ENCODE data around the gene GALNT12.

GALNT12 gene

DNA sequence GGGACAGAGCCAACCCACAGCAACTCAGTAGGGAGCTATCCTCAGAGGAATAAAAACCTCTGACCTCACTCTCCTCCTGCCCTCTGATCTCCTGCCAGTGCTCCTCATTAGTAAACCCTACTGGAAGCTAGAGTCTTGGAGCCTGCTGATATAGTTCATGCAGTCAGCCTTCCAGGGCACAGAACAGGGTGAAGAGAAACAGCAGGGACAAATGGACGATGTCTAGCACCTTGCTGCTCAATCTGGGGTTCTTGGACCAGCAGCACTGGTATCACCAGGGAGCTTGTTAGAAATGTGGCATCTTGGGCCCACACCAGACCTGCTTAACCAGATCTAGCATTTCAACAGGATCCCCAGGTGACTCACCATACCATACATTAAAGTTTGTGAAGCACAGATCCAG, 5.5 kb upstream of the GALNT12 start:
- no peak for DNase-seq (ENCODE audit: low spot score)

DNA sequence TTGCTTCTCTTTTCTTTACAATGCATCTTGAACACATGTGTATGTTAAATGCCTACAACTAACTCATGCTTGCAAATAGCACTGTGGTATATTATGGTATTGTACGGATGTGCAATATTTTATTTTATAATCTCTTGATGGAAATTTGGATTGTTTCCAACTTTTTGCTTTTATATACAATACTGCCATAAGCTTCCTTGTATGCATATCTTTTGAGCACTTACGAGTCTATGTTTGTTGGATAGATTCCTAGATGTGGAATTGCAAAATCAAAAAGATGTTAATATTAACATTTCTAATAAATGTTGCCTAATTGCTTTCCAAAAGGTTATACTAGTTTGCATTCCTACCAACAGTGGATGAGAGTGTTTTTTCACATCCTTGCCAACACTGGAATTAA, 3.4 kb upstream of the GALNT12 start:
- no peak for DNase-seq (ENCODE audit: low spot score)

DNA sequence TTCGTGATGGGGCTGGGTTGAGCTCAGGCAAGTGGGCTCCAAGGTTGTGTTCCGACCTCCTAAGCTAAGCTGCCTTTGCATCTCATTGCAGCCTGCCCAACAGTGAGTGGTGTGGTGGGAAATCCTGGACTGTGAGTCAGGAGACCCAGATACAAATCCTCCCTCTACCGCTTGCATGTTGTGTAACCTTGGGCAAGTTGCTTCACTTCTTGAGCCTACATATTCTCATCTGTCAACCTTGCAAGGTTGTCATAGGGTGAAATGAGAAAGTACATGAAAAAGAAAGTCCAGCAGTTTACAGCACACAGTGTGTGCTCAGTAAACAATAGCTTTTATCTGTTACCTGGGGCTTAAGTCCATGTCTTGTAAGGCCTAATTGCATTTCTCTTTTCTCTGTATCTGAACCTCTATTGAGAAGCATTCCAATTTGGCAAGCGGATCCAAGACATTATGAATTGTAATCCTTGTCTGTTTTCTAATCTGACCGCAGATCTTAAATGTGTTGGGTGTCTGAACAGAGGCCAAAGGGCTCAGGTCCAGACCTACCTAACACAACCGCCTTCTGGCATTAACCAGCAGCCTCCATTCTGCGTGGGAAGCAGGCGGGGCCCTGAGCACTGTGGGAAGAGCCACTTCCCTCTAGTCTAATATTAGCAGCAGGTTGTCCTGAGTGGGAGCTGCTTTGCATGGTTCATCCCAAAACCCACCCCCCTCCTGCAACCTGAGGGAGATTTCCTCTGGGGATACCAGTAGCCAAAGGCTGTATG, 1.8 kb upstream of the GALNT12 start:
- DNase-seq (ENCODE audit: low spot score): no peak

DNA sequence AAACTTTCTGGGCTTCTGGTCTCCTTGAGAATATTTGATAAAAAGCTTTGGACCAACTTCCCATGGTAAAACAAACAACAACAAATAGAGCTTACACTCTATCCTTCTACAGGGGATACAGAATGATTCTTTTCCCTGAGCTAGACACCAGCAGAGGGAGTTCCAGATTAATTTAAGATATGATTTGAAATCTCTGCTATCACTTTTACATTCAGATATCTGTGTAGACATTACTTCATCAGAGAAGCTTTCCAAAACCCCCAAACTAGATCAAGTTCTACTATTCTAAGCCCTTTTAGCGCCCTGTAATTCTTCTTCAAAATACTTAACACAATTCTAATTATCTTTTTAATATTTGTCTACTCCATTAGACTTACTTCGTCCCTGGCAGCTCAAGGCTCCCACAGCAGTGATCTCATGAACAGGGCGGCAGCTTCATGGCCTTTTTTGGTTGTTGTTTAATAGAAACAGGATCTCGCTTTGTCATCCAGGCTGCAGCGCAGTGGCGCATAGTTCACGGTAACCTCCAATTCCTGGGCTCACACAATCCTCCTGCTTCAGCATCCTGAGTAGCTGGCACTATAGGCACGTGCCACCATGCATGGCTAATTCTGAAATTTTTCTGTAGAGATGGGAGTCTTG, 955 bp upstream of the GALNT12 start:
- peak; percentile 41 for DNase-seq (ENCODE audit: low spot score)

DNA sequence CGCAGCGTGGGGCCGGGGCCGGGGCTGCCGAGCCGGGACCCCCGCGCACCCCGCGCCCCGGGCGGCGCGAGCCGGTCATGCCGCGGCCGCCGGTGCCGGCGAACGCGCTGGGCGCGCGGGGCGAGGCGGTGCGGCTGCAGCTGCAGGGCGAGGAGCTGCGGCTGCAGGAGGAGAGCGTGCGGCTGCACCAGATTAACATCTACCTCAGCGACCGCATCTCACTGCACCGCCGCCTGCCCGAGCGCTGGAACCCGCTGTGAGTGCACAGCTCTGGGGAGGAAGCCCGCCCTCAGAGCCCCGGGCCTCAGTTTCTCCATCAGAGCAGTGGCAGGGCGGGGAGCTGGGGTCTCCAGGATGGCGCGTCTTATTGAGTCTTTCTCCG, 335 bp downstream of the GALNT12 start:
- peak; percentile 49 for DNase-seq (ENCODE audit: low spot score)

DNA sequence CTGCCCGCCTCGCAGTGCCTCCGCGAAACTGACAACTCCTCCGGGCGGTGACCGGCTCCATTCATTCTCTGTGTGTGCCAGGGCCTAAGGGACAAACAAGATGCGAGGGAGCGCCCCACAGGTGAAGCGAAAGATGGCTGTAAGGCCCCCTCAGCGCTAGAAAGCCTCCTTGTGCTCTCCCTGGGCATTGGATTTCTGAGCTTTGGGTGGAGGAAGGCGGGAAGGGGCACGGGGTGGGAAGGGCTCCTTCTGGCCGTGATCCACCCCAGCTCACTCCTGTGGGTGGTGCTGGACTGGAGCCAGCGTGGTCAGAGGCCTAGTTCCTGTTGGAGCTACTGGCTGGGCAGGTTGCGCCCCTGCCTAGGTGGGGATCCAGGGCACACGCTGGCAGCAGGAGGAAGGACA, 943 bp downstream of the GALNT12 start:
- no peak for DNase-seq (ENCODE audit: low spot score)

DNA sequence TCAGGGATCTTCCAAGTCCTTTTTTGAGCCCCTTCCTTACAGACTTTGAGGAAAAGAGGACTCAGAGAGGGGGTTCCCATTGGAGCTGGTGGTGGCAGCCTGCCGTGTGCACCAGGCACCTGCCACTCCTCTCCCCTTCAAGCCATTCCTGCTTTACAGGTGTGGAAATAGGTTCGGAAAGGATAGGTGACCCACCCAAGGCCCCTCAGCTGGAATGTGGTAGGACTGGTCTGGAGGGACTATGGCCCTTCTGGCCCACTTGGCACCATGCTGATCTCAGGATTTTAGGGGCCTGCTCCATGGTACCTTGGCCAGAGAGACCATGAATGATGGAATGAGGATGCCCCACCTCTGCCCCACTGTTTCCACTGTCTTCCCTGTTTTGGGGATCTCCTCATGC, 1.4 kb downstream of the GALNT12 start:
- DNase-seq (ENCODE audit: low spot score): no peak

DNA sequence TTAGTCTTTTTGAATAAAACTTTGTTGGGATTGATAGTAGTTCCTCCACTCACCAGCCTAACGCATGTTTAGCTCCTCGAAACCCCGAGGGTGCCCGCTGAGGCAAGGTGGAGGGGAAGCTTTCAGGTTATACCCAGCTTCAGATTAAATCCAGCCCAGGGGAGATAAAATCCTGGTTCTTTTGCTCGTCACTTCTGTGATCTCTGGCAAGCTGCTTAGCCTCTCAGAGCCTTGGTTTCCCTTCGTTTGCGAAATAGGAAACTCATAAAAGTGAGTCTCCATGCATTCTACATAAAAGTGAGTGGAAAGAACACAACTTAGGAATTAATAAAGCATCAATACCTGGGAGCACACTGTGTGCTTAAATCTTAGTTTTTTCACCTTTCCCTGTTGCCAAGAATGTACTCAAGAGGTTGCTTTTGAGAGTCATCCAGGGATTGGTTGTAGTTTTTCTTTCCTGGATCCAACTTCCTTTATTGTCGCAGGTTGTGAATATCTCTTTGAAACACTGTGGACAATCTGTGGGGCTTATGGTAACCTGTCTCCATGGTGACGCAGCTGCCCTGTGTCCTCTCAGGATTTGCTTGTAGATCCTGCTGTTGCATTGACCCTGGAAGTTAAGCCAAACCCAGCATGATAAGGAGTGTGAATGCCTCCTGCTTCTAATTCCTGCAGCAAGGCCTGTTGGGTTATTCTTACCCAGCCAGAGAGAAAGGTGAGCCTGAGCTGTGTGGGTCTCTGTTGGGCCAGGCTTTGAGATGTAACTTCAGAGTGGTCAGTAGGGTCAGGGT, 2.0 kb downstream of the GALNT12 start:
- no peak for DNase-seq (ENCODE audit: low spot score)

DNA sequence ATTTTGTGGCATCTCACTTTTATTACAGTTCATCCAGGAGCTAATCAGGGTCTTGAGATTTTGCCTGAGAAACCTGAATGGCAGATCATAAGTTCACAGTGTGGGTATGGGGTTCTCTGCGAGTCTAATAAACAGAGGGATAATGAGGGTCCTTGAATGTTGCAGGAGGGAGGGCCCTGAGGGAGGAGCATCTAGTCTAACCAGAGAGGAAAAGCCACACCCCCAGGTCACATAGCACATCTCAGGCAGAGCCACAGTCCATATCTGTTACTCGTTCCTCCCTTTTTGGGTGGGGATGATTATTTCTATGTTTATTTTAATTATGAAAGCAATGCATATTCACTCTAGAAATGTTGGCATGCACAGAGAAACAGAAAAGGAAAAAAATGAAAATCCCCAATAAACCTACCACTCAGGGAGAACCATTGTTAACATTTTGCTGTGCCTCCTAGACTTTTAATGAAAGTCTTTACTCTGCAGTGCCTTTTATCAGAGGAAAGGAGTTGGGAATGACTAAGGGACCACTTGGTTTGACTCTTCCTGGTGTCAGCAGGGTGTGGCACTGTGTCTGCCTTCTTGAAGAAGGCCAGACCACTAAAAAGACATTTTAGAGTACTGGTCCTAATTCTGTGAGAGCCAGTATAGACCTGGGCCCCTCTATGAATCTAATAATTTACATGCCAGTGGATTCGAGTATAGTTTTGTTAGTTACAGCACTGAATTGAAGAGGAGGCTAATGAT, 2.8 kb downstream of the GALNT12 start:
- no peak for DNase-seq (ENCODE audit: low spot score)

DNA sequence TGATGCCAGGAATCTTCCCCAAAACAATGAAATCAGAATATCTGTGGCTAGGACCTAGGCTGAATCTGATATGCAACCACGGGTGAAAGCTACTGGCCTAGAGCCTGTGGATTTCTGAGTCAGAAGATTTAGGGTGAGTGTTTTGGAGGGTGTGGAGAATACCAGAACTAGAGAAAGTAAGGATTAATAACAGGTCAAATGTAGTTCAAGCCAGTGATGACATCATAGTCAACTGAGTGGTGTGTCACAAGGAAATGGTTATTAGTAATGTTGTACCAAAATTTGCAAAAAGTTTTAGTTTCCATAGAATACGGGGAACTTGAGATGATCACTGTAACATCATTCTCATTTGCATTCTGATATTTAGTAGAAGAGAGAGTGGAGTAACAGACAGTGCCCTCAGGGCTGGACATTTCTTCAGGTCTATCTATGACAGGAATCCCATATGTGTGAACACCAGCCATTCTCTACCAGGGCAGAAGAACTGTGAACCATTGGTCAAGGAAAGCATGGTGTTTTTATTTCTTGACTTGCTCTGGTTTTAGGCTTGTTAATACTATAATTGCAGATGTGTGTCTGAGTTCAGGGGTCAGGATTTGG, 3.7 kb downstream of the GALNT12 start:
- DNase-seq (ENCODE audit: low spot score): no peak

DNA sequence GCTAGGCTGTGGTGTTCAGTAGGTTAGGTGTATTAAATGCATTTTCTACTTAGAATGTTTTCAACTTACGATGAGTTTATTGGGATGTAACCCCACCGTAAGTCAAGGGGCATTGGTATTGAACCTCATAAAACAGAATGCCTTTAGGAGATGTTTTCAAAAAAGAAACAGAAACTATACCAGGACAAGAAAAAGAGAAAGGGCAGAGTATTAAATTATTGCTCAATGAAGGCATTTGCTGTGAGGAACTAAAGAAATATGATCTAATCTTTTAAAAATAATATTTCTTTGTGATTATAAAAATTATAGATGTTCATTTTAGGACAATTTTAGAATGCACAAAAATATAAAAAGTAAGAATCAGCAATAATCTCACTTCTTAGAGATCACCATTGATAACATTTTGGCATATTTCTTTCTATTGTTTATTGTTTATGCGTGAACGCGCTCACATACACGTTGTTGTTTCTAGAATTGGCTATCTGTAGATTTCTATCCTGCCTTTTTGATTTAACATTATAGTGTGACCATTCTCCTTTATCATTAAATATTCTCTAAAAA, 8.0 kb downstream of the GALNT12 start:
- DNase-seq (ENCODE audit: low spot score): no peak

DNA sequence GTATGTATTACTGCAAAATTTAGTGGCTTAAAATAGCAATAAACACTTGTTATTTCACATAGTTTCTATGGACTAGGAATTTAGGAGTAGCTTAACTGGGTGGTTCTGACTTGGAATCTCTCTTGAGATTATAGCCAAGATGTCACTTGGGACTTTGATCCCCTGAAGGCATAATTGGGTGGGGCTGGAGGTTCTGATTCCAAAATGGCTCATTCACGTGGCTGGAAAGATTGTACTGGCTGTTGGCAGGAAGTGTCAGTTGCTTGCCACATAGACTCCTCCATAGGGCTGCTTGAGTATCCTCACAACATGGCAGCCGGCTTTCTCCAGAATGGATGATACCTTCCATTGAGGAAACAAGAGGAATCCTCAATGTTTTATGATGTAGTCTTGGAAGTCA, 11.3 kb downstream of the GALNT12 start:
- DNase-seq (ENCODE audit: low spot score): no peak

DNA sequence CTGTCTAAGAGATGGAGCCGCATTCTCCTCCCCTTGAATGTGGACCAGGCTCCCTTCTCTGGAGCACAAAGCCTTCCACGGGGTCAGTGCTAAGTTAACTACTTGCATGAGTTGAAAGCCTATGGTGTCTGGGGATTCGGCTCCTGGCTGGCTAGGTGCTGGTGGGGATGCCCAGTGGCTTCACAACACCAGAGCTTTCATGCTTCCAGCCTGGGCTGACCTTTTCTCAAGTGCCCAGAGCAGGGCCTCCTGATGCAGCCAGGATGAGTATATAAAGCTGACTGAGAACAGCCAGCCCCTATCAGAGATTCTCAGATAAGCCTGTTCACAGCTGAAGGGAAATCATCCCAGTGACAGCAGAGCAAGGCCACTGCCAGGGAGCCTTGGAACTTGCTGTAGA, 11.8 kb downstream of the GALNT12 start:
- no peak for DNase-seq (ENCODE audit: low spot score)

DNA sequence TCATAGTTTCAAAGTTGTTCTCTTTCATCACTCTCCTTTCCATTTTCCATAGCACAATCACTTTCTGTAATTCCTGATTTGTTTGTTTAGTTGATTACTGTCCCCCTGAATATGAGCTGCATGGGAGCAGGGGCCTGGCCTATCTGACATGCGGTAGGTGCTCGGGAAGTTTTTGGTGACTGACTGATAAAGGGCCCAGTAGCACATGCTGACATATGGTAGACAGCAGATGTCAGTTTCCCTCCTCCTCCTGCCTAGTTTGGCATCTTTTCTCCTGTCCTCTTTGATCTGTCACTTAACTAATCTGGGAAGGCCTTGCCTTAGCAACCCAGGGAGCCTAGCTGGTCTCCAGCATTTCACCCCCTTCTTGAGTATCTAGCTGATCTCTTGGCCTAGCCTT, 14.4 kb downstream of the GALNT12 start:
- DNase-seq (ENCODE audit: low spot score): no peak

DNA sequence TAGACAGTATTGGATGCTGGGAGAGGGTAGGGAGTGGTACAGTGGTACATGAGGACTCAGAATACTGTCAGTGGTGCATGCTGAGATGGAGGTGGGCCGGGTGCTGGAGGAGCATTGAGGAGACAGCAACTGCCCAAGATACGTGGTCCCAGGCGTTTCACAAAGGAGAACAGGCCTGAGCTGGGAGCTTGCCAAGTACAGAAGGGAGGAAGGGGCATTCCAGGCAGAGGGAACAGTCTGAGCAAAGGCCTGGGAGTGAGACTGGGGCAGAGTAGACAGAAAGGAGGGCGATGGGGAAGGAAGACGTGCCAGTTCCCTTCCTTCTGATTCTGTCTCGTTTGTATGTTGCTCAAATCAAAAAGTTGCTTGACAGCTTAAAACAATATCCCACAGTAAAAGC, 15.2 kb downstream of the GALNT12 start:
- DNase-seq (ENCODE audit: low spot score): no peak

DNA sequence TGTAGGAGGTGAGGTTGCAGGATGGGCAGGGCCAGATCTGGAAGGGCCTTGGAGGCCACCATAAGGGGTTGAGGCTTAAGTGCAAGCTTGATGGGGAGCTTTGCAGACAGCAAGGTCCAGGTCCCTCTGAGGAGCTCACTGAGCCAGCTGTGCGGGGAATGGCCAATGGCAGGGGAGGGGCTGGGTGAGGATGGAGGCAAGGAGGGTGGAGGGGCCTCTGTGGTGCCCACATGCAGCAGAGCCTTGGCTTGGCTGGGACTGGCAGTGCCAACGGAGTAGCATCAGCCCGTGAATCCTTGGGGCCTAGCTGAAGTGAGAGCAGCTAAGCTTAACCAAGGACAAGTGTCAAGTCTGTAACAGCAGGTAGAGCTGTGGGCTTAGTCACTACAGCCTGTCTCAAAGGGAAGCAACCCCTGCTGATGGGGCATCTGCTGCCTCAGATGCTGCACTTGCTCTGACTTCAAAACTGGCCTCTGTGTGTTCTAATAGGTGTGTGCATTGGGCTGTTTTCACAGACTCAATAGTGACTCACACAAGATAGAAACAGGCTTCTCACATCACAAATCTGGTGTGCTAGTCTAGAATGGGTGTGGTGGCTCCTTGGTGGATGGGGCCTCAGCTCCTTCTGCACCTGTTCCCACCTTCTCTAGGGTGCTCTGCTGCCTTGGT, 16.3 kb downstream of the GALNT12 start:
- DNase-seq (ENCODE audit: low spot score): no peak

DNA sequence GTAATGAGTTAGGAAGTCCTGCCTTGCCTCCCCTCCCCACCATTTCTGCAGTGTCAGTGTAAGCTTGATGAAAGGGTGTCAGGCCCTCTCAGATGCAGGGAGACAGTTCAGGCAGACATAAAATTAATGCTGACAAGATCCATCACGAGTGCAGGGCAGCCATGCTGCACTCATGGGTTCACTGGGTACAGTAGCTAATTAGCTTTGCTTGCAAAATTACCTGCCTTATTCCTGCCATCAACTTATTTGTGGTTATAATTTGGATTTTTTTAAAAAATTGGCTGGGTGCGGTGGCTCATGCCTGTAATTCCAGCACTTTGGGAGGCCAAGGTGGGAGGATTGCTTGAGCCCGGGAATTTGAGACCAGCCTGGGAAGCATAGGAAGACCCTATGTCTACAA, 17.9 kb downstream of the GALNT12 start:
- DNase-seq (ENCODE audit: low spot score): no peak

DNA sequence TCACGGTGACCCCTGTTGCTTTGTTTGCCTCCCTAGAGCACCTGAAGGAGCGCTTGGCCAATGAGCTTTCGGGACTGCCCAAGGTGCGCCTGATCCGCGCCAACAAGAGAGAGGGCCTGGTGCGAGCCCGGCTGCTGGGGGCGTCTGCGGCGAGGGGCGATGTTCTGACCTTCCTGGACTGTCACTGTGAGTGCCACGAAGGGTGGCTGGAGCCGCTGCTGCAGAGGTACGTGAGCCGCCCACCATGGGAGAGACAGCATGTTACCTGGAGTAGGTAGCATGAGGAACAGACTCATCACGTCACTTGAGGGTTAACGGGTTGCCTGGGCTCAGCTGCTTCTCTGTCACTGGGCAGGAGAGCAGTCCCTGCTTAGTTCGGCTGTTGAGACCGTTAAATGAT, 19.2 kb downstream of the GALNT12 start:
- no peak for DNase-seq (ENCODE audit: low spot score)

DNA sequence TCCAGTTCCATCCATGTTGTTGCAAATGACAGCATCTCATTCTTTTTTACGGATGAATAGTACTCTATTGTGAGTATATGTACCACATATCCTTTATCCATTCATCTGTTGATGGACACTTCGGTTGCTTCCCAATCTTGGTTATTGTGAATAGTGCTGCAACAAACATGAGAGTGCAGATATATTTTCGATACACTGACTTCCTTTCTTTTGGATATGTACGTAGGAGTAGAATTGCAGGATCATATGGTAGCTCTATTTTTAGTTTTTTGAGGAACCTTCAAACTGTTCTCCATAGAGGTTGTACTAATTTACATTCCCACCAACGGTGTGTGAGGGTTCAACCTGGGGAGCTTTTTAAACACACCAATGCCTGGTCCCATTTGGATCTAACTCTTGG, 22.3 kb downstream of the GALNT12 start:
- no peak for DNase-seq (ENCODE audit: low spot score)

DNA sequence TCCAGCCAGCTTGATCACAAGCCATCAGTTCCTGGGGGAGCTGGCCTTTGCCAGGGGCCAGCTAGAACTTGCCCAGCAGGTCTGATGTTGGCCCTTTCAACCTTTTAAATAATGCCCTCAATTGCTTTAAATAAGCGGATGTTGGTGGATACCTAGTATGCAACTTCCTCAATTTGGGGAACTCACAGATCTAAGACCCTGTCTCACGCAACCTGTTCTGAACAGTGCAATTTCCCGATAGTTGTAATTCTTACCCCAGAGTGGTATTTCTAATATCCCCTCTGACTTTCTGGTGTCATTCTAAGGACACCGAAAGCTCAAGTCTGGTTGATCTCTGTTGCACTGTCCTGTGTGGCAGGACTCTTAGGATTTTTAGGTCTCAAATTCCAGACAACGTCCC, 23.1 kb downstream of the GALNT12 start:
- DNase-seq (ENCODE audit: low spot score): no peak

DNA sequence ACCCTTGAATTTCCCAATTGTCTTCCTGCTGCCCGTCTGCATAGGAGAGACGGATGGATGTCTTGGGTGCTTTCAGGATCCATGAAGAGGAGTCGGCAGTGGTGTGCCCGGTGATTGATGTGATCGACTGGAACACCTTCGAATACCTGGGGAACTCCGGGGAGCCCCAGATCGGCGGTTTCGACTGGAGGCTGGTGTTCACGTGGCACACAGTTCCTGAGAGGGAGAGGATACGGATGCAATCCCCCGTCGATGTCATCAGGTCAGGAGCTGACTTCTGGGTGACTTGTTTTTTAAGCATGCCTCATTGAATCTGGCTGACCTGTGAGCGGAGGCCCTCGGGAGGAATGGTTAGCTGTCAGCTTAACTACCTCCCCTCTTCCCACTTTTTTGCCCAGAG, 24.2 kb downstream of the GALNT12 start:
- DNase-seq (ENCODE audit: low spot score): no peak

Measured in NAMALWA (cell line).